ENCODE results near the gene PALLD.

- no peak for TF ChIP-seq POLR2A (IDR thresholded peaks at IDR 0.05)
- TF ChIP-seq, protein P1, sequence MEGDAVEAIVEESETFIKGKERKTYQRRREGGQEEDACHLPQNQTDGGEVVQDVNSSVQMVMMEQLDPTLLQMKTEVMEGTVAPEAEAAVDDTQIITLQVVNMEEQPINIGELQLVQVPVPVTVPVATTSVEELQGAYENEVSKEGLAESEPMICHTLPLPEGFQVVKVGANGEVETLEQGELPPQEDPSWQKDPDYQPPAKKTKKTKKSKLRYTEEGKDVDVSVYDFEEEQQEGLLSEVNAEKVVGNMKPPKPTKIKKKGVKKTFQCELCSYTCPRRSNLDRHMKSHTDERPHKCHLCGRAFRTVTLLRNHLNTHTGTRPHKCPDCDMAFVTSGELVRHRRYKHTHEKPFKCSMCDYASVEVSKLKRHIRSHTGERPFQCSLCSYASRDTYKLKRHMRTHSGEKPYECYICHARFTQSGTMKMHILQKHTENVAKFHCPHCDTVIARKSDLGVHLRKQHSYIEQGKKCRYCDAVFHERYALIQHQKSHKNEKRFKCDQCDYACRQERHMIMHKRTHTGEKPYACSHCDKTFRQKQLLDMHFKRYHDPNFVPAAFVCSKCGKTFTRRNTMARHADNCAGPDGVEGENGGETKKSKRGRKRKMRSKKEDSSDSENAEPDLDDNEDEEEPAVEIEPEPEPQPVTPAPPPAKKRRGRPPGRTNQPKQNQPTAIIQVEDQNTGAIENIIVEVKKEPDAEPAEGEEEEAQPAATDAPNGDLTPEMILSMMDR (IDR thresholded peaks at IDR 0.05): no peak
Observed at GRCh38 chr4:168781926-168782325, 285.1 kb downstream of the PALLD start.

All from testis (tissue), 2 donors.